ENCODE measurements around the gene TRIML1.

Gene TRIML1

GRCh38 chr4:188113156-188113555 is 26.1 kb upstream of the TRIML1 start:
- TF ChIP-seq POLR2AphosphoS5 (IDR thresholded peaks at IDR 0.05; ENCODE audit: low read depth, low read length) (no peak), FOXP2 (optimal IDR thresholded peaks at IDR 0.05; ENCODE audit: borderline replicate concordance, extremely low read depth, extremely low read length, insufficient read depth) (no peak)

DNA sequence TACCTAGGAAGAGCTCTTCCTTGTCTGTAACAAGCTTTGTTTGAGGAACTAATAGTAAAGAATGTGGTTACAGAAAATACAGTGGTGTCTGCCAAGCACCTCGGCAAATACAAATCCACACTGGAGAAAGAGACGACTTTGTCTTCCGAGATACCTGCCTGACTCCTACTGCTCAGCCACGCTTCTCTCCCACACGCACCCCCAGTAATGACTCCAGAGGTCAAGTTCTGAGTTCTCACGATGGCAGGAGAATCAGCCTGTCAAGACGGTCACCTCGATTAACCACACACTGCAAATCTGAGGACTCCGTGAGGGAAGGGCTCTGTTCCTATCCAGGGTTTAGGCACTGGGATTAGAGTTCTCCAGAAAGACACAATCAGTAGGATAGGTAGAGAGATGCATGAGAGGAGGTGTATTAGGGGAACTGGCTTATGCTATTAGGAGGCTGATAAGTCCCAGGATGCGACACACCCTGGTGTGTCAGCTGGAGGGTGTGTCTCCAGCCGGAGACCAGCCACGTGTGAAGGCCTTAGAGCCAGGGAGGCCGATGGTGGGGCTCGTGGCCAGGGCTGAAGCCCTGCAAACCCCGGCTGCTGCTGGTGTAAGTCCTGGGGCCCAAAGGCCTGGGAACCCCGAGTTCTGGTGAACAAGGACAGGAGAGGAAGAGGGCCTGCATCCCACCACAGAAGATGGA is 21.5 kb upstream of the TRIML1 start:
- TF ChIP-seq FOXP2 (optimal IDR thresholded peaks at IDR 0.05; ENCODE audit: borderline replicate concordance, extremely low read depth, extremely low read length, insufficient read depth) (no peak), REST (IDR thresholded peaks at IDR 0.05; ENCODE audit: insufficient read depth in 1 of 2, low read depth in 2 of 2, low read length in 2 of 2) (no peak), POLR2AphosphoS5 (IDR thresholded peaks at IDR 0.05; ENCODE audit: low read depth, low read length) (no peak), TAF1 (IDR thresholded peaks at IDR 0.05; ENCODE audit: borderline replicate concordance, insufficient read depth, low read length) (no peak), SIN3A (IDR thresholded peaks at IDR 0.05; ENCODE audit: borderline replicate concordance, insufficient read depth, low read length) (no peak)

- TF ChIP-seq TAF1 (IDR thresholded peaks at IDR 0.05; ENCODE audit: borderline replicate concordance, insufficient read depth, low read length) (no peak), REST (IDR thresholded peaks at IDR 0.05; ENCODE audit: insufficient read depth in 1 of 2, low read depth in 2 of 2, low read length in 2 of 2) (no peak)
These were observed 17.7 kb upstream of the TRIML1 start for GRCh38 chr4:188121530-188121929.

GRCh38 chr4:188127214-188127874 is 11.9 kb upstream of the TRIML1 start:
- no peak for TF ChIP-seq REST (IDR thresholded peaks at IDR 0.05; ENCODE audit: insufficient read depth in 1 of 2, low read depth in 2 of 2, low read length in 2 of 2)

DNA sequence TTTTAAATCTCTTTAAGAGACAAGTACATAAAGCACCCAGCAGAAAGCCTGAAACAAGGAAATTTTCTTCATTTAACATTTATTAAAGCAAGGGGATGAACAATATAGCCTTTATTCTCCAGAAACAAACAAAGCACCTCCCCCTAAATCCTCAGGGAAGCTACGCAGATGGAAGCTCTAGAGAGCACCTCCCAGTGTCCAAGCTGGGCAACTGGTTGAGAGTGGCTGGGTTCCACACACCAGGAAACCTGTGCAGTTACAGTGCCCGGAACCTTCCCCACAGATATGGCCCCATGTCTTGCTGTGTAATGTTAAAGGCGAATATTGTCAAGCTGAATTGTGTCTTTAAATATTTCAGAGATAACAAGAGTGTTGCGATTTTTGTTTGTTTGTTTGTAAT is 8.9 kb upstream of the TRIML1 start:
- no peak for TF ChIP-seq REST (IDR thresholded peaks at IDR 0.05; ENCODE audit: insufficient read depth in 1 of 2, low read depth in 2 of 2, low read length in 2 of 2)

Data from PFSK-1 (cell line).